ENCODE measurements around the gene TAGLN3. TPM values are rescaled to one million over a fixed set of nuclear protein-coding genes. Genes with fewer than 3 reads are reported as not detected.

The TAGLN3 gene
- total and polyA plus RNA-seq, 2 donors (not counting 3 experiments of a cell fraction or from before 2014, with no cell fraction given) = not detected

- TF ChIP-seq MAX (IDR thresholded peaks at IDR 0.05; ENCODE audit: insufficient read depth, insufficient read length) = no peak
- no peak for TF ChIP-seq POLR2A (IDR thresholded peaks at IDR 0.05; ENCODE audit: low read depth, low read length)
- TF ChIP-seq FOS (IDR thresholded peaks at IDR 0.05; ENCODE audit: borderline replicate concordance, insufficient read depth, low read length) = no peak
- TF ChIP-seq CTCF (IDR thresholded peaks at IDR 0.05; ENCODE audit: extremely low read depth in 1 of 2, insufficient read depth in 1 of 2, low read depth in 1 of 2, low read length in 2 of 2) = no peak
- TF ChIP-seq POLR2AphosphoS5 (IDR thresholded peaks at IDR 0.05; ENCODE audit: insufficient read depth, low read depth, low read length) = no peak
- TF ChIP-seq JUN (IDR thresholded peaks at IDR 0.05; ENCODE audit: borderline replicate concordance, insufficient read depth, insufficient read length, low read depth) = no peak
- TF ChIP-seq GATA2 (IDR thresholded peaks at IDR 0.05; ENCODE audit: insufficient read depth, insufficient read length, low read depth, low read length) = no peak
- no peak for TF ChIP-seq MYC (IDR thresholded peaks at IDR 0.05; ENCODE audit: low read depth, low read length)
- no peak for TF ChIP-seq EZH2 (IDR thresholded peaks at IDR 0.05; ENCODE audit: borderline replicate concordance, low read depth, low read length, severe bottlenecking)
- Histone ChIP-seq H3K4me1 (ENCODE audit: control insufficient read depth, extremely low read depth, insufficient read depth, low read length) (no peaks in the 10 kb centered on the region), H3K9me3 (replicated peaks; ENCODE audit: control insufficient read depth, insufficient read depth, low read length) (no peaks in the 10 kb centered on the region), H3K4me2 (ENCODE audit: insufficient read depth, low read length) (no peak overlapping the region), H3K36me3 (ENCODE audit: control insufficient read depth in 2 of 2, extremely low read depth in 1 of 2, insufficient read depth in 2 of 2, low read length in 2 of 2) (no peaks in the 10 kb centered on the region), H4K20me1 (replicated peaks; ENCODE audit: control insufficient read depth, extremely low read depth, insufficient read depth, low read length) (no peaks in the 10 kb centered on the region), H3K9me1 (replicated peaks; ENCODE audit: control insufficient read depth, extremely low read depth, insufficient read depth, low read length) (no peaks in the 10 kb centered on the region), H3K27me3 (ENCODE audit: control insufficient read depth in 2 of 2, insufficient read depth in 2 of 2, low read length in 2 of 2) (peaks cover 0 to 2% of the 10 kb centered on the region in 2 experiments), H3K4me3 (replicated peaks in 1 of 3; ENCODE audit: insufficient read depth in 1 of 3, low read depth in 1 of 3, low read length in 3 of 3) (no peak overlapping the region), H2AFZ (ENCODE audit: low read depth, low read length) (no peak overlapping the region), H3K27ac (ENCODE audit: insufficient read depth, low read depth, low read length) (no peak overlapping the region), H3K9ac (replicated peaks; ENCODE audit: extremely low read depth, insufficient read depth, low read length) (no peak overlapping the region), H3K79me2 (ENCODE audit: control insufficient read depth, insufficient read depth, low read length) (no peaks in the 10 kb centered on the region)
- DNase-seq (ENCODE audit: low read depth, low spot score) = no peak
- BruUV-seq (replicated peaks) = no TSS peak
- FAIRE-seq = no peak
- intact Hi-C loops (cut with micrococcal nuclease) (no loop called here), dilution Hi-C loops (cut with MboI; ENCODE audit: extremely low pct_ligation_motif_present, low sequenced_read_pairs) (no loop called here)
- ChIA-PET POLR2A (no interaction called here), CTCF (interaction anchor here (2.5 to 4.0 kb wide), 2 partner anchors 11 to 19 kb away, joined by 13 to 16 read pairs; no protein-coding TSS in a partner anchor)
Observed at GRCh38 chr3:112032098-112032731, 33.5 kb downstream of the TAGLN3 start.

Measured in endothelial cell of umbilical vein (primary cell).